ENCODE results near the gene FEM1B.
A peak's percentile ranks its signal among the peaks of the same experiment; 100 is the strongest.

Gene FEM1B

GRCh38 chr15:68336516-68336915, 59.0 kb downstream of the FEM1B start:
- ChIA-PET CTCF (interaction anchor here (1.4 kb wide), 1 partner anchor 30 kb away, joined by 4 read pairs; no protein-coding TSS in a partner anchor), POLR2A (no interaction called here)
- Histone ChIP-seq H3K9me3 (ENCODE audit: control insufficient read depth, insufficient read depth, low read depth, low read length) (no peaks in the 10 kb centered on the region), H3K27ac (ENCODE audit: extremely low read depth, low read depth, low read length) (no peak overlapping the region), H3K36me3 (ENCODE audit: control insufficient read depth in 2 of 2, insufficient read depth in 1 of 2, low read length in 2 of 2) (no peaks in the 10 kb centered on the region), H3K4me3 (ENCODE audit: low read depth, low read length) (no peak overlapping the region), H3K4me1 (ENCODE audit: control insufficient read depth, insufficient read depth, low read length) (no peaks in the 10 kb centered on the region)
- no peak for TF ChIP-seq ZNF513 (tag by site-specific recombination; IDR thresholded peaks at IDR 0.05)
- no peak for TF ChIP-seq REST (tag by site-specific recombination; IDR thresholded peaks at IDR 0.05)
- no peak for TF ChIP-seq ZNF600 (tag by site-specific recombination; IDR thresholded peaks at IDR 0.05)
- no peak for TF ChIP-seq ZSCAN30 (tag by site-specific recombination; IDR thresholded peaks at IDR 0.05)
- TF ChIP-seq ZNF518A (tag by site-specific recombination; conservative IDR thresholded peaks at IDR 0.05; ENCODE audit: low read depth): no peak
- TF ChIP-seq HOXA7 (CRISPR knock-in tag; IDR thresholded peaks at IDR 0.05; ENCODE audit: borderline replicate concordance): no peak
- no peak for TF ChIP-seq ZNF473 (tag by site-specific recombination; IDR thresholded peaks at IDR 0.05)

DNA sequence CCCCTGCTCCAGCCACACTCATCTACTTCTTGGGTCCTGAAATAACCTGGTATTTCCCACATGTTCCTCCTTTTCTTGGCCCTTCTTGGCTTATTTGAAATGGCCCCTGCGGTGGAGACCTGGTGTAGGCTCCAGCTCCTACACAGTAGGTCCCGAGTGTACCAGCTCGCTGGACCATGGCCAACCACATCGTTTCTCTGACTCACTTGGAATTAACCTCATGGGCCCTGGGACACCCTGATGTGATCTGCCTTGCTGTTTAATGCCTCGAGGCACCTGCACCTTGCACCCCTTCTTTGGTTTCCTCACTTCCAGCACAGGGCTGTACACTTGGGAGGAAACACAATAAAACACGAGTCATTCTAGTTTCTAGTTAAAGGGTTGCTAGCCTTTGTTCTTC, 60.3 kb downstream of the FEM1B start:
- POLR2A ChIA-PET: no interaction called here
- CTCF ChIA-PET: no interaction called here
- no peaks in the 10 kb centered on the region for H3K4me1 ChIP-seq (ENCODE audit: control insufficient read depth, insufficient read depth, low read length)
- no peak overlapping the region for H3K27ac ChIP-seq (ENCODE audit: extremely low read depth, low read depth, low read length)
- H3K4me3 ChIP-seq (ENCODE audit: low read depth, low read length): no peak overlapping the region
- no peaks in the 10 kb centered on the region for H3K9me3 ChIP-seq (ENCODE audit: control insufficient read depth, insufficient read depth, low read depth, low read length)
- H3K36me3 ChIP-seq (ENCODE audit: control insufficient read depth in 2 of 2, insufficient read depth in 1 of 2, low read length in 2 of 2): no peaks in the 10 kb centered on the region
- TF ChIP-seq BCL11B (tag by site-specific recombination; IDR thresholded peaks at IDR 0.05; ENCODE audit: low read depth) (no peak), KLF16 (tag by site-specific recombination; IDR thresholded peaks at IDR 0.05) (no peak), ZNF184 (tag by site-specific recombination; IDR thresholded peaks at IDR 0.05) (no peak), ZNF596 (tag by site-specific recombination; IDR thresholded peaks at IDR 0.05) (no peak), ZNF324 (tag by site-specific recombination; IDR thresholded peaks at IDR 0.05) (no peak), ZNF239 (tag by site-specific recombination; IDR thresholded peaks at IDR 0.05) (no peak), ZNF747 (tag by site-specific recombination; IDR thresholded peaks at IDR 0.05) (no peak), FEZF1 (tag by site-specific recombination; IDR thresholded peaks at IDR 0.05) (no peak), ZNF335 (tag by site-specific recombination; conservative IDR thresholded peaks at IDR 0.05) (no peak), OSR2 (tag by site-specific recombination; IDR thresholded peaks at IDR 0.05) (no peak), ZIC2 (tag by site-specific recombination; IDR thresholded peaks at IDR 0.05) (peak; percentile 56), ZNF202 (tag by site-specific recombination; IDR thresholded peaks at IDR 0.05; ENCODE audit: borderline replicate concordance) (no peak), ZNF211 (tag by site-specific recombination; IDR thresholded peaks at IDR 0.05; ENCODE audit: low read depth) (no peak), ZFHX2 (tag by site-specific recombination; conservative IDR thresholded peaks at IDR 0.05) (0 out of 2 replicates have a peak, but pooled peaks have one; percentile 7)
- TF ChIP-seq, protein P1, sequence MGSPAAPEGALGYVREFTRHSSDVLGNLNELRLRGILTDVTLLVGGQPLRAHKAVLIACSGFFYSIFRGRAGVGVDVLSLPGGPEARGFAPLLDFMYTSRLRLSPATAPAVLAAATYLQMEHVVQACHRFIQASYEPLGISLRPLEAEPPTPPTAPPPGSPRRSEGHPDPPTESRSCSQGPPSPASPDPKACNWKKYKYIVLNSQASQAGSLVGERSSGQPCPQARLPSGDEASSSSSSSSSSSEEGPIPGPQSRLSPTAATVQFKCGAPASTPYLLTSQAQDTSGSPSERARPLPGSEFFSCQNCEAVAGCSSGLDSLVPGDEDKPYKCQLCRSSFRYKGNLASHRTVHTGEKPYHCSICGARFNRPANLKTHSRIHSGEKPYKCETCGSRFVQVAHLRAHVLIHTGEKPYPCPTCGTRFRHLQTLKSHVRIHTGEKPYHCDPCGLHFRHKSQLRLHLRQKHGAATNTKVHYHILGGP (tag by site-specific recombination; IDR thresholded peaks at IDR 0.05): no peak
- TF ChIP-seq, protein P2, sequence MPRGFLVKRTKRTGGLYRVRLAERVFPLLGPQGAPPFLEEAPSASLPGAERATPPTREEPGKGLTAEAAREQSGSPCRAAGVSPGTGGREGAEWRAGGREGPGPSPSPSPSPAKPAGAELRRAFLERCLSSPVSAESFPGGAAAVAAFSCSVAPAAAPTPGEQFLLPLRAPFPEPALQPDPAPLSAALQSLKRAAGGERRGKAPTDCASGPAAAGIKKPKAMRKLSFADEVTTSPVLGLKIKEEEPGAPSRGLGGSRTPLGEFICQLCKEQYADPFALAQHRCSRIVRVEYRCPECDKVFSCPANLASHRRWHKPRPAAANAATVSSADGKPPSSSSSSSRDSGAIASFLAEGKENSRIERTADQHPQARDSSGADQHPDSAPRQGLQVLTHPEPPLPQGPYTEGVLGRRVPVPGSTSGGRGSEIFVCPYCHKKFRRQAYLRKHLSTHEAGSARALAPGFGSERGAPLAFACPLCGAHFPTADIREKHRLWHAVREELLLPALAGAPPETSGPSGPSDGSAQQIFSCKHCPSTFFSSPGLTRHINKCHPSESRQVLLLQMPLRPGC (tag by site-specific recombination; IDR thresholded peaks at IDR 0.05): no peak
